ENCODE measurements around the gene NUDT22.

Gene NUDT22

GRCh38 chr11:64209563-64209843, 16.6 kb upstream of the NUDT22 start:
- no peak for TF ChIP-seq EZH2 (IDR thresholded peaks at IDR 0.05; ENCODE audit: borderline replicate concordance, low read length)
- no peak for TF ChIP-seq CTCF (IDR thresholded peaks at IDR 0.05; ENCODE audit: low read length)
- Histone ChIP-seq H3K4me2 (ENCODE audit: low read length) (no peak overlapping the region), H3K4me1 (ENCODE audit: insufficient read depth, low read length, severe bottlenecking) (peaks cover 41% of the 10 kb centered on the region), H3K4me3 (ENCODE audit: low read depth, low read length, poor library complexity, severe bottlenecking) (no peak overlapping the region), H2AFZ (ENCODE audit: low read length) (no peak overlapping the region), H3K27me3 (ENCODE audit: insufficient read depth, low read length) (no peaks in the 10 kb centered on the region), H3K27ac (ENCODE audit: low read depth, low read length, poor library complexity, severe bottlenecking) (no peak overlapping the region), H3F3A (ENCODE audit: insufficient read depth, low read length) (no peaks in the 10 kb centered on the region), H3K9ac (ENCODE audit: low read length) (no peak overlapping the region; the same call in 1 of the 2 replicates), H3K36me3 (ENCODE audit: insufficient read depth, low read length) (peaks cover 59% of the 10 kb centered on the region), H4K20me1 (ENCODE audit: insufficient read depth, low read length) (no peaks in the 10 kb centered on the region), H3K9me3 (ENCODE audit: low read length) (no peaks in the 10 kb centered on the region), H3K9me2 (ENCODE audit: low read depth, low read length) (no peaks in the 10 kb centered on the region), H3K79me2 (ENCODE audit: insufficient read depth, low read length) (no peaks in the 10 kb centered on the region)

GRCh38 chr11:64210301-64211020, 15.6 kb upstream of the NUDT22 start:
- Histone ChIP-seq H3K9me2 (ENCODE audit: low read depth, low read length) (no peaks in the 10 kb centered on the region), H4K20me1 (ENCODE audit: insufficient read depth, low read length) (no peaks in the 10 kb centered on the region), H3K27me3 (ENCODE audit: insufficient read depth, low read length) (no peaks in the 10 kb centered on the region), H3K79me2 (ENCODE audit: insufficient read depth, low read length) (no peaks in the 10 kb centered on the region), H3K4me1 (ENCODE audit: insufficient read depth, low read length, severe bottlenecking) (peaks cover 38% of the 10 kb centered on the region), H3F3A (ENCODE audit: insufficient read depth, low read length) (no peaks in the 10 kb centered on the region), H3K27ac (ENCODE audit: low read depth, low read length, poor library complexity, severe bottlenecking) (no peak overlapping the region), H3K9me3 (ENCODE audit: low read length) (no peaks in the 10 kb centered on the region), H3K4me3 (ENCODE audit: low read depth, low read length, poor library complexity, severe bottlenecking) (no peak overlapping the region), H3K36me3 (ENCODE audit: insufficient read depth, low read length) (peaks cover 66% of the 10 kb centered on the region), H3K4me2 (ENCODE audit: low read length) (no peak overlapping the region), H3K9ac (ENCODE audit: low read length) (no peak overlapping the region), H2AFZ (ENCODE audit: low read length) (no peak overlapping the region)
- TF ChIP-seq EZH2 (IDR thresholded peaks at IDR 0.05; ENCODE audit: borderline replicate concordance, low read length) (no peak), CTCF (IDR thresholded peaks at IDR 0.05; ENCODE audit: low read length) (no peak)

- Histone ChIP-seq H3K27me3 (ENCODE audit: insufficient read depth, low read length) (no peaks in the 10 kb centered on the region), H3F3A (ENCODE audit: insufficient read depth, low read length) (no peaks in the 10 kb centered on the region), H3K9me2 (ENCODE audit: low read depth, low read length) (no peaks in the 10 kb centered on the region), H3K4me1 (ENCODE audit: insufficient read depth, low read length, severe bottlenecking) (peaks cover 29% of the 10 kb centered on the region), H4K20me1 (ENCODE audit: insufficient read depth, low read length) (no peaks in the 10 kb centered on the region), H3K27ac (ENCODE audit: low read depth, low read length, poor library complexity, severe bottlenecking) (no peak overlapping the region), H3K79me2 (ENCODE audit: insufficient read depth, low read length) (no peaks in the 10 kb centered on the region), H3K36me3 (ENCODE audit: insufficient read depth, low read length) (peaks cover 63% of the 10 kb centered on the region), H3K9me3 (ENCODE audit: low read length) (no peaks in the 10 kb centered on the region), H2AFZ (ENCODE audit: low read length) (no peak overlapping the region), H3K4me2 (ENCODE audit: low read length) (no peak overlapping the region), H3K4me3 (ENCODE audit: low read depth, low read length, poor library complexity, severe bottlenecking) (no peak overlapping the region), H3K9ac (ENCODE audit: low read length) (no peak overlapping the region)
- no peak for TF ChIP-seq EZH2 (IDR thresholded peaks at IDR 0.05; ENCODE audit: borderline replicate concordance, low read length)
- no peak for TF ChIP-seq CTCF (IDR thresholded peaks at IDR 0.05; ENCODE audit: low read length)
Observed at GRCh38 chr11:64211181-64211872, 14.7 kb upstream of the NUDT22 start.

All from OCI-LY1 (cell line).